HG03378 (cell line): Measurements from ENCODE around the gene CASP10.
"Not testable (repeated sequence)": the region's sequence is repeated elsewhere in the genome, so short reads cannot be mapped to it uniquely, and the experiment has no call there.

Experiments used
- ATAC-seq: cut with Tn5 transposase; IDR thresholded peaks from one replicate; pipeline ENCODE4 v1.9.1; 2021; ENCODE audit warnings: mild to moderate bottlenecking, moderate library complexity; ENCODE audit not compliant: unreplicated experiment

The CASP10 gene, protein sequence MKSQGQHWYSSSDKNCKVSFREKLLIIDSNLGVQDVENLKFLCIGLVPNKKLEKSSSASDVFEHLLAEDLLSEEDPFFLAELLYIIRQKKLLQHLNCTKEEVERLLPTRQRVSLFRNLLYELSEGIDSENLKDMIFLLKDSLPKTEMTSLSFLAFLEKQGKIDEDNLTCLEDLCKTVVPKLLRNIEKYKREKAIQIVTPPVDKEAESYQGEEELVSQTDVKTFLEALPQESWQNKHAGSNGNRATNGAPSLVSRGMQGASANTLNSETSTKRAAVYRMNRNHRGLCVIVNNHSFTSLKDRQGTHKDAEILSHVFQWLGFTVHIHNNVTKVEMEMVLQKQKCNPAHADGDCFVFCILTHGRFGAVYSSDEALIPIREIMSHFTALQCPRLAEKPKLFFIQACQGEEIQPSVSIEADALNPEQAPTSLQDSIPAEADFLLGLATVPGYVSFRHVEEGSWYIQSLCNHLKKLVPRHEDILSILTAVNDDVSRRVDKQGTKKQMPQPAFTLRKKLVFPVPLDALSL

DNA sequence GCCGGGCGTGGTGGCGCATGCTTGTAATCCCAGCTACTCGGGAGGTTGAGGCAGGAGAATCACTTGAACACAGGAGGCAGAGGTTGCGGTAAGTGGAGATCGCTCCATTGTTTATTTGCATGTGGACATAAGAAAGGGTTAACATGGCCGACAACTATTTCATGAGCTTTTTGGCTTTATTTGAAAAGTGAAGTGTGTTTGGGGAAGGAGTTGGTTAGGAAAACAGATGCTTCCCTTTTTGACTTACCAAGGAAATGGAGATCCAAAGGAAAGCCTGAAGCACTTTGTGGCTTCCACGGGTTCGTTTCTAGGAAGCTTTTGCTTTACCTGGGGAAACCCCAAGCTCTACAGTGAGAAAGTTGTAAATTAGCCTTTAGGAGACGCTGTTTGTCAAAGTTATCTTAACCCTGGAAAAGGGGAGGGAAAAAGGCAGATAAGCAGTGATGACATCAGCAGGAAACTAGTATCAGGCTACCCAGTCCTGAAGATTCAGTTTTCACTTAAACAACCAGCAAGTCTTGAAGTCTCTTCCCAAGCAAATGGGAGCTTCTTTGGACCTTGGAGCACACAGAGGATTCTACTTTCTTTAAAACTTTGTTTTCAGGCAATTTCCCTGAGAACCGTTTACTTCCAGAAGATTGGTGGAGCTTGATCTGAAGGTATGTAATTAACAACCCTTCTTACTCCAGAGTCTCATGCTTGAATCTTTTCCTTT, at the start of gene CASP10:
Gene CASP10 (plus strand): TSS at position 492 of the 715 bp plus-strand sequence. CDS start 2,637 bp downstream, outside the sequence.
- ATAC-seq: peak; percentile 87

GRCh38 chr2:201135386-201135785, 47.6 kb upstream of the CASP10 start:
- no peak for ATAC-seq

GRCh38 chr2:201136889-201137321, 46.0 kb upstream of the CASP10 start:
- ATAC-seq: no peak

GRCh38 chr2:201137505-201138400, 45.2 kb upstream of the CASP10 start:
- ATAC-seq: no peak

DNA sequence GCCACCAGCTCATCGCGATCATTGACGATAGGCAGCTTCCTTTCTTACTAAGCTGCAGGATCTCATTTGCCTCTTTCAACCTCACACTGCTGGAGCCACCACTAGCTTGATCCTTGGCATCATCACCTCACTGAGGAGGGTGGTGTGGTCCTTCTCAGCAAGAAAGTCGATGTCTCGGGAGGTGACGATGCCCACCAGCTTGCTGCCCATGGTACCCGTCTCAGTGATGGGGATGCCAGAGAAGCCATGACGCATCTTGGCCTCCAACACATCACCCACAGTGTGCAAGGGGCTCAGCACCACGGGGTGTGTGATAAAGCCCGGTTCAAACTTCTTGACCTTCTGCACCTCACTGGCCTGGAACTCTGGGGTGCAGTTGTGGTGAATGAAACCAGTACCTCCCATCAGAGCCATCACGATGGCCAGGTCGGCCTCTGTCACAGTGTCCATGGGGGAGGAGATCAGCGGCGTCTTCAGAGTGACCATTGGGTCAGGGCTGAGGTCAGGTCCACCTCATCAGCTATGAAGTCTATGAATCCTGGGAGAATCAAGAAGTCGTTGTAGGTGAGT, 44.5 kb upstream of the CASP10 start:
- no peak for ATAC-seq

DNA sequence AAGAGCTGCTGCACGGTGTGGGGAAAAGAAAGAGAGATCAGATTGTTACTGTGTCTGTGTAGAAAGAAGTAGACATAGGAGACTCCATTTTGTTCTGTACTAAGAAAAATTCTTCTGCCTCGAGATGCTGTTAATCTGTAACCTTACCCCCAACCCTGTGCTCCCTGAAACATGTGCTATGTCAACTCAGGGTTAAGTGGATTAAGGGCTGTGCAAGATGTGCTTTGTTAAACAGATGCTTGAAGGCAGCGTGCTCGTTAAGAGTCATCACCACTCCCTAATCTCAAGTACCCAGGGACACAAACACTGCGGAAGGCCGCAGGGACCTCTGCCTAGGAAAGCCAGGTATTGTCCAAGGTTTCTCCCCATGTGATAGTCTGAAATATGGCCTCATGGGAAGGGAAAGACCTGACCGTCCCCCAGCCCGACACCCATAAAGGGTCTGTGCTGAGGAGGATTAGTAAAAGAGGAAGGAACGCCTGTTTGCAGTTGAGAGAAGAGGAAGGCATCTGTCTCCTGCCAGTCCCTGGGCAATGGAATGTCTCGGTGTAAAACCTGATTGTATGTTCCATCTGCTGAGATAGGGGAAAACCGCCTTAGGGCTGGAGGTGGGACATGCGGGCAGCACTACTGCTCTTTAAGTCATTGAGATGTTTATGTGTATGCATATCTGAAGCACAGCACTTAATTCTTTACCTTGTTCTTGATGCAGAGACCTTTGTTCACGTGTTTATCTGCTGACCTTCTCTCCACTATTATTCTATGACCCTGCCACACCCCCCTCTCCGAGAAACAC, 43.8 kb upstream of the CASP10 start:
- ATAC-seq: not testable (repeated sequence)

- no peak for ATAC-seq
These were observed 42.9 kb upstream of the CASP10 start for GRCh38 chr2:201139836-201140604.

GRCh38 chr2:201144101-201145051, 38.6 kb upstream of the CASP10 start:
- no peak for ATAC-seq

DNA sequence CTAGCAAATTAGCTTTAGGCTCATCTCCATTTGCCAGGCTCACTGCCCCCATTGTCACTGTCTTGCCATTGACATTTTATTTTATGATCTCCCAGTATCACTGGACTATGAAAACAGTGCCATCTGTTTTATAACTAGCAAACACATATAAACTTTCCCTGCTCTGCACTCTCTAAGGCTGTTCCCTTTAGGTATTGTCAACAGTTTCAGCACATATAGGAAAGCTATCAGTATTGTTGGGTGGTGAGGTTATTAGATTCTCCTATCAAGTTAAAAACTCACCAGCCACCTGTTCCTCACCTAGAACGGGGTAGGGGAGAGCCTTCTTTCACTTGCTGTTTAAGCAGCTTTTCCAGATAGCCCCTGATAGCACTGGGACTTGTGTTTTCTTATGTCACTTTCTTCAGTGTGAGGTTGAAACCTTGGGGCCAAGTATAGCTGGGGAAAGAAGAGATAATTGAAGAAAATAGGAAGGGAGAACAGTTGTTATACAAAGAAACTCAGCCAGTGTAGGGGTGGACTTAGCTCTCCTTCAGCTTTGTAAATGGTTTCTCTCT, 34.4 kb upstream of the CASP10 start:
- ATAC-seq: no peak

- ATAC-seq: no peak
These were observed 33.7 kb upstream of the CASP10 start for GRCh38 chr2:201149064-201149820.

DNA sequence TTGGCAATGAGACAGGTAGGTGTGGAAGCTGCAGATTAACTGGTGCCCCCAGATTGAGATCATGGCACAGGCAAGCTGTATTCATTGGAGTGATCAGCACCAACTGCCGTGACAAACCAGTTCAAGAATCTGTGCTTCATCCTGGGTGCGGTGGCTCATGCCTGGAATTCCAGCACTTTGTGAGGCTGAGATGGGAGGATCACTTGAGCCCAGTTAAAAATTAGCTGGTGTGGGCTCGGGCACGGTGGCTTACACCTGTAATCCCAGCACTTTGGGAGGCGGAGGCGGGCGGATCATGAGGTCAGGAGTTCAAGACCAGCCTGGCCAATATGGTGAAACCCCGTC, 33.1 kb upstream of the CASP10 start:
- not testable (repeated sequence) for ATAC-seq

DNA sequence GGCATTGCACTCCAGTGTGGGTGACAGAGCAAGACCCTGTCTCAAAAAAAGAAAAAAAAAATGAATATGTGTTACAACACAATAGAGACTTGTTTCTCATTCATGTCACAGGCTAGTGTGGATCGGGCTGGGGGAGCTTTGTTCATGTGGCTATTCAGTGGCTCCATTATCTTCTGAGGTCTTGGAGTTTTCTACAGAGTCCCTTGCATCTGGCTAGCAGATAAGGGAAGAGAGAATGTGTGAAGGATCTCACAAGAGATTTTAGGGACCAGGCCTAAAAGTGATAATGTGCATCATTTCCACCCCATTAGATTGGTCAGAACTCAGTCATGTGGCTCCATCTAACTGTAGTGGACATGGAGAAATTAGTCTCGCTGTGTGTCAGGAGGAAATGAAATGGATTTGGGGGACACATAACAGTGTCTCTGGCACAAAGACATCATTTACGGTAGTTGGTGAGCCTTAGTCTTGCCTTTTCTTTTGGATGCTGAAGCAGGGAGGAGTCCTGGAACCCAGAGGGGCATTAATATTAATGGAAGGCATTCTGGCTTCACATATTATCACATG, 32.4 kb upstream of the CASP10 start:
- ATAC-seq: no peak

DNA sequence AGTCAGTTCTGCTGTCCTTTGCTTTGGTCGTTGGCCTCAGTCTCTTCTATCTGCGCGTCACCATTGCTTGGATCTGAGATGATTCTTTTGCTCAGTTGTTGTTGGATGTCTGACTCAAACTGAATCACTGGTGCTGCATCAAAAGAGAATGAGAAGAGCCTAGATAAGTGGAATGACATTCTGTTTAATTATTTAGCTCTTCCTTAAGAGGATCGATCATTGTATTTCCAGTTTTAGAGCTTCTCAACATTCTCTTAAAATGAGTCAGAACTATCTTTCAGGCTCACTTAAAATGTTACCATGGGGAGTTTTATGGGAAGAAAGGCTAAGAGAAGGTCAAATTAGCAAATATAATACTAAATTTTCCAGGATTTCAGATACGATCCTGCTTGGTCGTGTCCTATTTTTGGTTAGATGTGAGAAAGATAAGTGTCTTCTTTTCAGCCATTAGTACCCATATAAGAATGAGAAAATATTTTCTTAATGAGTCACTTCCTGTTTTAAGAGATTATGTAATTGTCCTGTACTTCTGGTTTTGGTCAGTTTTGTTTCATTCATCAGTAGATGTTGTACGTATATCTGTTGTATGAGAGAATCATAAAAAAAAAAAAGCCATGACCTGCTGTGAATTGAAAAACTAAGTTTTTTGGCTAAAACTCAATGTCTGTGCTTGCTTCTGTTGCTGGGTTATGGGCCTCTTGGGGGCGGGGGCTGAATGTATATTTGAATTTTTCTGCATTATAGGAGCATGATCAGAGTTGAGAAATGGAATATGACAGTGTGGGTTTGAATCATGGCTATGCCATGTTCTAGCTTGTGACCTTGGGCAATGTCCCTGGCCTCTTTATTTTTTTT, 31.6 kb upstream of the CASP10 start:
- peak; percentile 91 for ATAC-seq

GRCh38 chr2:201152517-201152916, 30.4 kb upstream of the CASP10 start:
- ATAC-seq: no peak

GRCh38 chr2:201152999-201153815, 29.7 kb upstream of the CASP10 start:
- no peak for ATAC-seq
